DND-41 (cell line): ENCODE results near the gene PDILT.
"Not testable (repeated sequence)": the region's sequence is repeated elsewhere in the genome, so short reads cannot be mapped to it uniquely, and the experiment has no call there.

ENCODE experiments used
- CTCF ChIP-seq: IDR thresholded peaks from 2 replicates; pipeline ENCODE4 v1.5.1; 2012; ENCODE audit warnings: borderline replicate concordance, low read length, moderate library complexity, mild to moderate bottlenecking; ENCODE audit not compliant: poor library complexity, severe bottlenecking; ENCODE audit errors: extremely low read depth
- EZH2 ChIP-seq: IDR thresholded peaks from 3 replicates; pipeline ENCODE4 v1.6.1; 2012; ENCODE audit warnings: borderline replicate concordance, low read depth, mild to moderate bottlenecking, moderate library complexity, low read length, inconsistent platforms; ENCODE audit not compliant: severe bottlenecking

GRCh38 chr16:20438950-20439349 is 34.4 kb upstream of the PDILT start:
- not testable (repeated sequence) for TF ChIP-seq CTCF, EZH2
